HG02571 (cell line): ENCODE measurements around the gene ZDHHC21.

Experiments
- ATAC-seq: cut with Tn5 transposase; IDR thresholded peaks from one replicate; pipeline ENCODE4 v1.9.1; 2021; ENCODE audit warnings: mild to moderate bottlenecking, moderate library complexity; ENCODE audit not compliant: unreplicated experiment

The ZDHHC21 gene, protein sequence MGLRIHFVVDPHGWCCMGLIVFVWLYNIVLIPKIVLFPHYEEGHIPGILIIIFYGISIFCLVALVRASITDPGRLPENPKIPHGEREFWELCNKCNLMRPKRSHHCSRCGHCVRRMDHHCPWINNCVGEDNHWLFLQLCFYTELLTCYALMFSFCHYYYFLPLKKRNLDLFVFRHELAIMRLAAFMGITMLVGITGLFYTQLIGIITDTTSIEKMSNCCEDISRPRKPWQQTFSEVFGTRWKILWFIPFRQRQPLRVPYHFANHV

DNA sequence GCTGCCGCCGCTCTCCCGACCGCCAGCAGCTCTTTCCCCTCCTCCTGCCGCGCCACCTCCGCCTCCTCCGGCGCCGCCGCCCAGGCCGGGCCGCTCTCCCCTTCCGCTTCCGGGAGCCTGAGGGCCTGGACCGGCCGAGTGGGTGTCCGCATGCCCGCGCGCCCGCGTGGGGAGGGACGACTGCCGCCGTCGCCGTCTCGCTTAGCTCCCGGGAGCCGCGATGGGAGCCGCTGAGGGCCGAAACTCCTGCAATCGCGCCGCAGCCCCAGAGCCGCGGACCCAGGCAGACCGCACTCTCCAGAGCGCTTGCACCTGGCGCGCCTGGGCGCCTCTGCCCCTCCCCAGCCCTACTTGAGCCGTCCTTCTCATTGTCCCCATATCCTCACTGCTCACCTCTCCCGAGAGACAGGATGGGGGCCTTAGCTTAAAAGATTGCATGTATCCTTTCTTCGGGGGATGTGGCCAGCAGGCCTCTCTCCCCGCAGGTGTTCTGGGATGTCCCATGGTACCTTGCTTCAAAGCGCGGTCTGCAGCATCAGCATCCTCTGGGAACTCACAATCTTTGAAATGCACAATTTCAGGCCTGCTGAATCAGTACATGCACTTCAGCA is at the start of gene ZDHHC21:
TSS of gene ZDHHC21 (minus strand) at position 182 of the 611 bp plus-strand sequence. CDS start 19,092 bp downstream, outside the sequence.
- peak; percentile 83 for ATAC-seq

DNA sequence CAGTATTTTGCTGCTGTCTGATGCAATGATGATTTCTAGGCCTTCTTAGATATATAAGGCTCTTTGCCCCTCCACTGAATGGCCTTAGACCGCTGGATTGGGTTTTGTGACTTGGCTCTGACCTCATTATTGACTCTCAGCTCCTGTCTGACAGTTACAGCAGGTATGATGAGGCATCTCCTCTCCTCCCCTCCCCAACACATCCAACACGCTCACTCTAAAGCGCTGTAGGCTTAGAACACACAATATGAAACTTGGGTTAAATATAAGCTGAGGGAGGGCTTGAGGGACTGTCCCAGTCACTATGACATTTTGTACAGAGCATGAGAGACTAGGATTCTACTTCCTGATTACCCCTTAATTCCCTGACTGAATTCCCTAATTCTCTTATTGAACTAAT is 48.1 kb upstream of the ZDHHC21 start:
- peak; percentile 83 for ATAC-seq

DNA sequence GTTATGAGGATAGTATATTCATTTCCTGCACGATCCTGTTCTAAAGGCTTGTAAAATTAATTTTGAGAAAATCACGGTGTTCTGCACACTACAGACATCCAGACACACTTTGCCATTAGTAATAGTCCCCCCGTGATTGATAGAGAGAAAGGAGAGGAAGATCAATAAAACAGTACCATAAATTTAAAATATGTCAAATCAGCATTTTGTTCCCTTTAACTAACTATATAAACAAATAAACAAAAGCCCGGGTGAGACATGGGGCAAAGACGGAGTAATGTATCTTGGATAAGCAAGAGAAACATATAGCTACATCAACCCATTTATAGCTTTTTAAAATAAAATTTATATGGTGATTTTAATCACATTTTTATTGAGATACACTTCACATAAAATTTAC is 39.9 kb upstream of the ZDHHC21 start:
- ATAC-seq, result no peak

DNA sequence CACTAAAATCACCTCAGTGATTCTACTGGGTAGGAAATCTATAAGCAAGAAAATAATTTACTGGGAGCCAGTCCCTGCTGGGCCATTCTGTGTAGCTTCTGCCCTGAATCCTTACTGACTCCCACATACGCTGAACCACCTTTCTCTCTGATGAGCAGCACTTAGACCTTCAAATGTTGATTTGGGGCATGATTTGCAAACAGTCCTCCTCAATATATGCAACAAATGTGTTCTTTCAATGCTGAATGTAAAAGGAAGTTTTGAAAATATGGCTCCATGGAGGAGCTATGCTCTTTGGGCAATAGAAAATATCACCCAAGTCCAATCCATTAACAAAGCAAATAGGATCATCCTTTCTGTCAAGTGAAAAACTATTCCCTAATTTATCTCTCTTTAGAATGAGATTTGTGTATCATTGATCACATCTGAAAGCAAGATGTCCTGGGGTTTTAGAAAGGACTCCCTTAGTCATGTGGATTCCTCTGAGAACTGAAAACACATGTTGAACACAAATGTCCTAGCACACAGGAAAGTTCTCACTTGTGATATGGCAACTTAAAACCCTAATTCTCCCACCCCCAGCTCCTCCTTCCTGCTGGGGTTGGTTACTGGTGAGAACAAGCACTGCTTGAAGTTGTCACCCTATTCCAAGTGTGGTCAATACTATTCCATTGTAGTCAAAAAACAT is 38.2 kb upstream of the ZDHHC21 start:
- no peak for ATAC-seq

DNA sequence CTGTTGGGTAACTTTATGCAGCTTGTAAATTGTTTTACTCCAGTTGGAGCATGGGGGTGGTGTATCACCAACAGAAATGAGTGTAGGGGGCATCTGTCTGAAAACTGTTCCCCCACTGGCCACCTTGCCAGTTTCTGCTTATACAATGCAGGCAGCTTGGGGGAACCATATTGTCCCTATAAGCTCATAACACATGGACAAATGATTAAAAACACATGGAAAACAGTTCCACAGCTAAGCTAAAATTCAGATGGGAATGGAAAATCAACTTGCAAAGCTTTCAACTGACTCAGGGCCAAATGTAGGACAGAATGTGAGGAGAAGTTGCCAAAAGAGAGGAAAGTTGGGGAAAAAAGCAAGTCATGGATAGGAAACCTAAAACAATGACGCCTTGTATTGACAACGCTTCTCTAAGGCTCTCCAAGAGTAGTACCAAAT is 37.2 kb upstream of the ZDHHC21 start:
- ATAC-seq, result no peak

DNA sequence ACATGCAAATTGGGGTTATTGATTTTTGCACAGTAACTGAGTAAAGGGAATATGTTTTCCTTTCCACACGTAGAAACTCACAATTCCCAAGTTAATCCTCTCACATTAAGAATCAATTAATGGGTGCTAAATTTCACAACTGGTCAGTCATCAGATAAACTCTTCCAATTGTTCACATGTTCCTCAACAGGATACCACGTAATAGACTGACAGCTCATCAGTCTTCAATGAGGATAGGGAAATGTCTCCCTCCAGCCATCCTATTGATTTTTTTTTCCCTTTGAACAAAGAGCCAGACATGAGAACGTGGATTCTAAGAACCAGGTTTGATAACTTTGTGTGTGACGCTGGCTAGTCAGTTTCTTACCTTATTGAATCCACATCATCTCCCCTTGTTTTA is 30.1 kb upstream of the ZDHHC21 start:
- ATAC-seq, result no peak

DNA sequence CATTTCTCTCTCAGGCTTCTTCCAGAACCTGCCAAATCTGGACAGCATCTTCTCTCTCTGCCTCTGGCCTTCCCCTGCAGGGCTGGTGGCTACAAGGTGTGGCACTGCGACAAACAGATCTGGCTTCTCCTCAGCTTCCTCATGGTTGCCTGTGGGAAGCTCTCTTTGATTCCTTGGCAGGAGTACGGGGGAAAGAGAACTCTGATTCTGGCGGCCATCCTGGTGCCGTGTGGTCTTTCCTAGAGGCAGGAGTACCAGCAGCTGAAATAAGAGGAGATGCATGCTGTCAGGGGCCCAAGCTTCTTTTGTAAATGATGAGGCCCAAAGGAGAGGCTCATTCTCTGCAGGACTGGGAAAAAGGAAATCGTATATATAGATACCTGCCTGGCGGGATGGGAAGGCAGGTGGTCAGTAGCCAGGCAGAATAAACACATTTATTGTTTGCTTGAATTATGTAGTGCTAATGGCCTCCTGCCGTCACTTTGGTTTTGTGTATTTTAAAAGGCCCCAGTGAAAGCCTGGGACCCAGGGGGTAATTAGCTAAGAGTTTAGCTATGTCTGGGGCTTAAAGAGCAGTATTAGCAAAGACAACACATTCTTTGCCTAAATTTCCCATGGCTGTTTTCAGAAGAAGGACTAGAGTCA is 29.3 kb upstream of the ZDHHC21 start, which contains the start of gene CER1:
TSS of gene CER1 (minus strand) at position 343 of the 645 bp plus-strand sequence. CDS start at position 282, 61 bp downstream.
- ATAC-seq, result no peak

DNA sequence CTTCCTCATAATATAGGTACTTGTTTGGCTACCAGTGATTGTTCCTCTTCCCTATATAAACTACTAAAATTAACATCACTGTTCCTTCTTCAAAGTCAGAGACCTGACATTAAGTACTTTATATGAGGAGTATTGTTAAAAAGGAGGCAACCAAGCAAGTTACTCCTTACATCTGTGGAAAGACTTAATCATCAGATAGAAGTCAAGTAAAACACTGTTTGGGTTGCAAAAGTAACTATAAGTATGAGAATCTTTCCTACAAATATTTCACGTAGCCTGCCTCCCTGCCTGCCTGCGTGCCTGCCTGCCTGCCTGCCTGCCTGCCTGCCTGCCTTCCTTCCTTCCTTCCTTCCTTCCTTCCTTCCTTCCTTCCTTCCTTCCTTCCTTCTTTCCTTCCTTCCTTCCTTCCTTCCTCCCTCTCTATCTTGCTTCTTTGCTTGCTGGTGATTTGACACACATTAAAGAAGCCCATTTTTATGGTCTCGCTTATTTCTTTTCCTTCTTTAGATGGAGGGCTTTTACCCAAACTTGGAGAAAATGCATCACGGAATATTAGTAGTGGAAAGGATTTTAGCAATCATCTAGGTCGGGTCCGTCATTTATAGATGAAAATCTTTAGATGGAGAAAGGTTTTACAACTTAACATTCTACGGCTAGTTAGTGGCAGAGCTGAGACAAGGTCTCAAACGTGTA is 26.1 kb upstream of the ZDHHC21 start:
- ATAC-seq, result no peak

DNA sequence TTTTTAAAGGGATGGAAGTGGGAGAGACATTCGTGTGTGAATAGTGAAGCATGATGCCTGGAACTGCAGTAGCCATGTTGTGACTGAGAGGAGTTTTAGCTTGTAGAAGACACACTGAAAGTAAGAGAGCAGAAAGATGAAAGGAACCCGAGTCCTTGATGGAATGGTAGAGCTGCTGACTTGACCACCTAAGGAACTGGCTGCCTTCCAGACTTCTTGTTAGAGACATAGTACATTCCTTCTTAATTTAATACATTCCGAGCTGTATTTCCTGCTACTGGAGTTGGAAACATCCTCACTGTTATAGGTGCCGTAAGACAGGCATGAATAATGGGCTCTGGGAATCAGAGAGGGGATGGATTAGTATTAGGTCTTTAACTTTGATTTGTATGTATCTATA is 21.9 kb upstream of the ZDHHC21 start:
- no peak for ATAC-seq

DNA sequence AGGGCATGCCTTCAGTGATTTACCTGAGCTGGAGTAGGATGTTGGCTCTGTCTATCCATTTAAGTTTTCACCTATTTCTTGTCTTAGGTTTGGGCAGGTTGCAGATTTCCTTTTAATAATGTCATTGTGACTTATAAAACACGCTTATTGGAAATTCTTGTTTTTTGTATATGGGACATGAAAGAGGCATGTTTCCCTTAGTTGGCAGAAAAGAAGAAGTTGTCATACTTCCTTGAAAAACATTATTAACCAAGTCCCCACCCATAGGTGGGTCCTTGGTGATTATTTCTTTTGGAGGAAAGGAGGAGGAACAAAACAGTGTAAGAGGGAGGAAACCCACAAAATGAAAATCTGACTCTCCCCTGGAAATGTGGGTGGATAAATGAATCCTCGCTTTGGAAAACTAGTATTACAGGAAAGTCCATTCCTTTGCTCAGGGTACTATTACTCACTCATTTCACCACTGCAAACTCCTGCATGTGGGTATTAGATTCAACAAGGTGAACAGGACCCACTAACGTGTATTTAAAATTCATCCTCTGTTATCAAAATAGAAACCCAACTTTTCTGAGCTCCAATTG is 20.0 kb upstream of the ZDHHC21 start:
- ATAC-seq, result no peak

DNA sequence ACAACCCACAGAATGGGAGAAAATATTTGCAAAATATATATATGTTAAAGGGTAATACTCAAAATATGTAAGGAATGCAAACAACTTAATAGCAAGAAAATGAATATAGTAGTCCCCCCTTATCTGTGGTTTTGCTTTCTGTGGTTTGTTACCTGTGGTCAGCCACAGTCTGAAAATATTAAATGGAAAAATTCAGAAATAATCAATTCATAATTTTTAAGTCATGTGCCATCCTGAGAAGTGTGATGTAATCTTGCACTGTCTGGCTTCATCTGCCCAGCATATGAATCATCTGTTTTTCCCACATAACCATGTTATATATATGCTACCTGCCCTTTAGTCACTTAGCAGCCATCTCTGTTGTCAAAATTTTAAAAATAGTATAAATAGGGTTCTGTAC is 17.6 kb upstream of the ZDHHC21 start:
- ATAC-seq, result no peak

DNA sequence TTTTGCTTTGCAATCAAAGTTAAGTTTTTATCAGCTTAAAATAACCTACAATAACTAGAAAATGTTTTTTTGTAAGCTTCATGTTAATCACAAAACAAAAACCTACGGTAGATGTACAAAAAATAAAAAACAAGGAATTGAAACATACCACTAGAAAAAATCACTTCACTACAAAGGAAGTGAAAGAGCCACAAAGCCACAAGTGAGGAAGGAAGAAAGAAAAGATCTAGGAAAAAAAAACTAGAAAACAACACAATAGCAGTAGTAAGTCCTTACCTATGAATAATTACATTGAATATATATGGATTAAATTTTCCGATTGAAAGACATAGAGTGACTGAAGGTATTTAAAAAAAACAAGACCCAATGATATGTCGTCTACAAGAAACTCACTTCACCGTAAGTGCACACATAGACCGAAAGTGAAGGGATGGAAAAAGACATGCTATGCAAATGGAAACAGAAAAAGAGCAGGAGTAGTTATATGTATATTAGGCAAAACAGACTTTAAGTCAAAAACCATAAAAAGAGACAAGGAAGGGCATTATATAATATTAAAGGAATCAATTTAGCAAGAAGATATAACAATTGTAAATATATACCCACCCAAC is 13.4 kb upstream of the ZDHHC21 start:
- ATAC-seq, result no peak

DNA sequence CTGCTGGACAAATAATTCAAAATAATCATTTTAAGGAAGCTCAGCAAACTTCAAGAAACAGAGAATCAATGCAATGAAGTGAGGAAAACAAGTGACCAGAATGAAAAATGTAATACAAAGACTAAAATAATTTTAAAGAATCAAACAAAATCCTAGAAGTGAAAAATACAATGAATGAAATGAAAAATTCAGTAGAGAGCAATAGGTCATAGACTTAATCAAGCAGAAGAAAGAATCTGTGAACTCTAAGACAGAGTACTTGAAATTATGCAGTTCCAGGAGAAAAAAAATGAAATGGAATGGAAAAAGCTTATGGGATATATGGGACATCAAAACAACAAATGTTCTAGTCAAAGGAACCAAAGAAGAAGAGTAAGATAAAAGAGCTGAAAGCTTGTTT is 11.8 kb upstream of the ZDHHC21 start:
- ATAC-seq, result no peak

DNA sequence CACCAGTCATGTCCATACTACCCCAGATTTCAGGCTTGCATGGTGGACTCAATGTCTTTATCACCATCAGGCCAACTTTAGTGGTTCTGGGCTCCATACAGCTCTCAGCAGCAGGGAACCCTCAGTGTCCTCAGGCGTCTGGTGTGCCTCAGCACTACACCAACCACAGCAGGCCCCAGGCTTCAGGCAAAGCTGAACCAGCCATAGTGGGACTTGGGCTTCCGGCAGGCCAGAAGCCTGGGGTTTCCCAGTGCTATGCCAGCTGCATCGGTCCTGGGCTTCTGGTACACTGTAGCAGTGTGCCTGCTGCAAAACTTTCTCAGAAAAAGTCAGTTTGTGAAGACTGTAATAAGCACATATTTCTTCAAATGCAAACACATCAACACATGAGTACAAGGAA is 11.0 kb upstream of the ZDHHC21 start:
- no peak for ATAC-seq

DNA sequence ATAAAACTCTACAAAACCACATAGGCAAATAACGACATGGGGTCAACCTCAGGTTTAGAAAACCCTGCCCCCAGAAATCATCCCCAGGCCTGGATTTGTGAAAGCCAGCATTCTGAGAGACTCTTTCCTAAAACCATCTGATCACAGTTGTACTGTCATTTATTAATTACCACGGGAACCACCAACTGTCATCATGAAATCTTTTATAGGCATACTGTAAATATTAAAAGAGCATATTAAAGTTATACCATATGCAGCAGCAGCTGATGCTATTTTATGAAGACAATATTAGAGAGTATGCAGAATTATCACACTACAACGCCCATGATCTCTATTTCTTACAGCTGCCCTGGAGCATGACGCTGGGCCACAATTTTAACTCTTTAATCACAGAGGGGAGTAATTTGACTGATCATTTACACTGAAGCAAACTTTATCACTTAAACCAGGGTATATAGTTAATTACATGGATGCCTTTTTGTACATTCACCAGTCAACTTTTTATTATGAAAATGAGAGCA is 9.0 kb upstream of the ZDHHC21 start:
- no peak for ATAC-seq

DNA sequence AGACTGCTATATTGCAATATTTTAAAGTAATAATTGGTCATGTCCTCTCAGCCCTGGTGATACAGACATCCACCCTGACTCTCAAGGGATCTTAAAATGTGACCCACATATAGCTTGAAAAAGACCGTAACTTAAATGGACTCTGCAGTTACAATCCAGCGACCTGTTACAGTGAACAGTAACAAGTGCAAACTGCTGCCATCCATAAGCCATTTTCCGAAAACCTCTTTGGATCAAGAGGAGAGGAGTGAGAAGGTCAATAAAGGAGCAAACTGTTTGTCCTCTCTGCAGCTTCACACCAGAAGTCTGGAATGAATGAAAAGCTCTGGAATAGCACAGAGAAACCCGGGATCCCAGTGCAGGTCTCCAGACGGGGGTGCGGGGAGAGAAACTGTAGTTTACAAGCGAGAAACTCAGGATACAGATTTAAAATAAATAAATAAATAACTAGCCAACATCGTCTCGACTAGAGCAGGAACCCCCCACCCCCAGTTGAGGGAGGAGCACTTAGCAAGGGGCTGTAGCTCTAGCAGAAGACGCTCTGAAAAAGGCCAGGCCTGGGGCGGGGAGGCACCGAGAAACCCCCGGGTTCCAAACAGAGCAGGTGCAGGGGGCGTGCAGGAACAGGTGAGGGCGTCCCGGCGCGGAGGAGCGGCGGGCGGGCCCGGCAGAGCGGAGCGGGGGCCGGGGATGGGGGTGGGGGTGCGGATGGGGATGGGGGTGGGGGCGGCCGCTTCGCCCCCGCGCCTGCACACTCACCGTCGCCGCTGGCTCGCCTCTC is 572 bp downstream of the ZDHHC21 start:
- peak; percentile 31 for ATAC-seq

DNA sequence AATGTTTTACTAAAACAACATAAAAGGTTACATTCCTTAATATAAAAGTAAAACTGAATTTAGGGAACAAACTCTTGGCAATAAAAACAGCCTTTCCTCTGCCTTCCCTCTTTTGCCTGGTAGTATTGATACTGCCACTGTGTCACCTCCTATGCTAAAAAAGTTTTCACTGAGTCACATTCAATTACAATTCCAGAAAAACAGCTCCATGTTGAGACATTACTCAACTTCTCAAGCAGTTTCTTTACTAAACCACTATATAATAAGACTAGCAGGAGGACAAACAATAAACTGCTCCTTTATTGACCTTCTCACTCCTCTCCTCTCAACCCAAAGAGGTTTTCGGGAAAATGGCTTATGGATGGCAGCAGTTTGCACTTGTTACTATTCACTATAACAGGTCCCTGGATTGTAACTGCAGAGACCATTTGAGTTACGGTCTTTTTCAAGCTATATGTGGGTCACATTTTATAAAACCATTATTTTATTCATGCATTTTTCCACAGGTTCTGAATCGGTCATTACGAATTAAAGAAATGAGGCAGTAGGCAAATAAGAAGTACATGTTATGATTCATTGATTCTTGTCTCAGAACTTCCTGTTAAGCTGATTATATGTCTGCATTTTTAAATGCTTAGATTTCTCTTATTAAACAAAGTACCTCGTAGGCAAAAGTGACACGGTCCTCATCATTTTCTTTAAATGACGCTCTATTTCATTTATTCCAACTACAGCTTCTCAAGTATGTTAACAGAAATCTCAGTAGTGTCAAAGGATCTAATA is 2.1 kb downstream of the ZDHHC21 start:
- no peak for ATAC-seq

DNA sequence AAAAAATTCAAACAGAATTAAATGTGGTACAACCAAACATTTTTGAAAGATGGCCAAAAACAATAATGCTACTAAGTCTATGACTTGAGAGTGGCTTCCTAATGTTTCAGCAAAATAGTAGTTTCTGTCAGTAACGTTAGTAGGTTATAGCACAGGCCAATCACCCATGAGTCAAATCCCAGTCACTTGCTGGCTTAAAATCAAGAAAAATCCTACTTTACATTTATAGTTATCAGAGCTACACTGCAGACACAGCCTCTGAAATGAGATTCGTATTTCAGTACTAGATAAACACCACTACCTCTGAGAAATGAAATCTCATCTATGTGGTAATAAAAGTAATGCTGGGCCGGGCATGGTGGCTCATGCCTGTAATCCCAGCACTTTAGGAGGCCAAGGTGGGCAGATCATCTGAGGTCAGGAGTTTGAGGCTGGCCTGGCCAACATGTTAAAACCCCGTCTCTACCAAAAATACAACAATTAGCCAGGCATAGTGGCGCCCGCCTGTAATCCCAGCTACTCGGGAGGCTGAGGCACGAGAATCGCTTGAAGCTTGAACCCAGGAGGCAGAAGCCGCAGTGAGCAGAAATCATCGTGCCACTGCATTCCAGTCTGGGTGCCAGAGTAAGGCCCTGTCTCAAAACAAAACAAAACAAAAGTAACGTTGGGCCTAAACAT is 6.1 kb downstream of the ZDHHC21 start:
- ATAC-seq, result no peak
